OCI-LY3 (cell line): ENCODE data around the gene SNRNP25.

Experiments
- CTCF ChIP-seq: fragments of 200-600, 300-600 bp; sonication (generic); IDR thresholded peaks from 2 replicates; pipeline ENCODE4 v1.5.1; 2014; ENCODE audit warnings: antibody characterized with exemption, low read length, low read depth
- EZH2phosphoT487 ChIP-seq: fragments of 200-600 bp; shearing (Covaris generic); IDR thresholded peaks from 2 replicates; pipeline ENCODE4 v1.6.1; 2018; ENCODE audit warnings: antibody characterized with exemption, mixed run types, low read depth

- TF ChIP-seq CTCF, result no peak
- TF ChIP-seq EZH2phosphoT487, result no peak
Observed at GRCh38 chr16:54237-54581, 581 bp downstream of the SNRNP25 start.
